GM10248 (cell line): ENCODE data around the gene BCL2L15.

Experiments
- CTCF ChIA-PET: fragments of 300-600 bp; sonication (Branson Sonifier 250); formaldehyde crosslinking; extraction: SDS; loops from one replicate; lab custom pipeline; 2021; ENCODE audit warnings: antibody characterized with exemption; lab: Yijun Ruan, JAX
- POLR2A ChIA-PET: fragments of 350-650 bp; sonication (Branson Sonifier 250); formaldehyde crosslinking; extraction: SDS; loops from one replicate; lab custom pipeline; 2020; ENCODE audit warnings: antibody characterized with exemption; lab: Yijun Ruan, JAX
- DNase-seq: peaks from one replicate; pipeline ENCODE4 v3.0.0; 2012; ENCODE audit errors: extremely low spot score
- CTCF ChIP-seq: IDR thresholded peaks from 2 replicates; pipeline ENCODE4 v1.5.1; 2012; ENCODE audit warnings: mild to moderate bottlenecking, low read depth; ENCODE audit errors: extremely low read depth, missing control alignments, control extremely low read depth

BCL2L15 gene

GRCh38 chr1:113924473-113924872, 37.1 kb upstream of the BCL2L15 start:
- ChIA-PET CTCF (interaction anchor here (0.9 to 1.4 kb wide), 3 partner anchors 11 to 422 kb away, joined by 3 to 4 read pairs (median 4); no protein-coding TSS in a partner anchor), POLR2A (interaction anchor here (0.9 kb wide), 1 partner anchor 14 kb away, joined by 3 read pairs; no protein-coding TSS in a partner anchor)
- DNase-seq, result no peak
- no peak for TF ChIP-seq CTCF

DNA sequence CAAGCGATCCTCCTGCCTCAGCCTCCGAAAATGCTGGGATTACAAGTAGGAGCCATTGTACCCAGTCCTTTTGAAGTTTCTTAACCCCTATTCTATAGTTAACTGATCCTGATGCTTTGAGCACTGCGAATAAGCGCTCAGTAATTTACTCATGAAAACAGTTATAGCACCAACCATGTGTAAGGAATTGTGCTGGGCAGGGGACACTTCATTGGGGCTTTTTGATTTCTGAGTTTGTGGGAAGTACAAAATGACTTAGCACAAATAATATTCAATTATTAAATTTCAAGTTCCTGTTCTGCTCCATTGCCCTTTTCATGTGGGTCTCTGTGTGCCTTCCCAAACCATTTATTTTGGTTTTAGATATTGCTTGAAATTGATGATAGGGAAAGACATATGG, 35.6 kb upstream of the BCL2L15 start:
- no peak for TF ChIP-seq CTCF
- CTCF ChIA-PET, result no interaction called here
- POLR2A ChIA-PET, result no interaction called here
- no peak for DNase-seq

GRCh38 chr1:113918243-113918642, 30.9 kb upstream of the BCL2L15 start:
- no peak for TF ChIP-seq CTCF
- POLR2A ChIA-PET, result interaction anchor here (1.3 kb wide), 1 partner anchor 11 kb away, joined by 4 read pairs; the partner anchor contains the start of gene HIPK1
- DNase-seq, result no peak
- CTCF ChIA-PET, result interaction anchor here (0.9 to 6.5 kb wide), 5 partner anchors 11 to 429 kb away, joined by 3 to 35 read pairs (median 4); partner anchors contain the start of gene HIPK1

- POLR2A ChIA-PET, result interaction anchor here (1.3 kb wide), 1 partner anchor 12 kb away, joined by 4 read pairs; the partner anchor contains the start of gene HIPK1
- TF ChIP-seq CTCF, result no peak
- CTCF ChIA-PET, result interaction anchor here (0.9 to 6.5 kb wide), 5 partner anchors 12 to 429 kb away, joined by 3 to 35 read pairs (median 3); partner anchors contain the start of gene HIPK1
- DNase-seq, result no peak
These were observed 30.2 kb upstream of the BCL2L15 start for GRCh38 chr1:113917400-113918082.

DNA sequence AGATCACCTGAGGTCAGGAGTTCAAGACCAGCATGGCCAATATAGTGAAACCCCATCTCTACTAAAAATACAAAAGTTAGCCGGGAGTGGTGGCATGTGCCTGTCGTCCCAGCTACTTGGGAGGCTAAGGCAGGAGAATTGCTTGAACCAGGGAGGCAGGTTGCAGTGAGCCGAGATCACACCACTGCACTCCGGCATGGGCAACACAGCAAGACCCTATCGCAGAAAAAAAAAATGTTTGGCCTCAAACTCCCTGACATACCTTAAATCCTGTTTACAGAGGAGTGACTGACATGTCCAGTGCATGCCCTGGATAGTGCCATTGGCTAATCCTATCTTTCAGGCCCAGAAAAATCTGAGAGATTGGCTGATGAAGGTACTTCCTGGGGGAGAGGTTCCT, 29.6 kb upstream of the BCL2L15 start:
- ChIA-PET POLR2A (no interaction called here), CTCF (interaction anchor here (0.9 to 6.5 kb wide), 7 partner anchors 11 to 430 kb away, joined by 3 to 35 read pairs (median 4); partner anchors contain the start of genes AP4B1, DCLRE1B and HIPK1)
- no peak for DNase-seq
- TF ChIP-seq CTCF, result no peak

- CTCF ChIA-PET, result interaction anchor here (0.8 kb wide), 1 partner anchor 79 kb away, joined by 3 read pairs; no protein-coding TSS in a partner anchor
These were observed 26.7 kb upstream of the BCL2L15 start for GRCh38 chr1:113913887-113914664.

More at GRCh38 chr1:113913887-113914664, 26.7 kb upstream of the BCL2L15 start:
- POLR2A ChIA-PET, result no interaction called here
- no peak for TF ChIP-seq CTCF
- no peak for DNase-seq
